Breast epithelium (tissue), 3 donors: ENCODE measurements around the gene CEP164.

ENCODE experiments used
- POLR2A ChIP-seq: fragments of 450-650 bp; IDR thresholded peaks from one replicate; pipeline ENCODE4 v1.6.1; 2016; ENCODE audit warnings: antibody characterized with exemption, mild to moderate bottlenecking, moderate library complexity
- POLR2AphosphoS5 ChIP-seq, 3 donors: sonication (generic); formaldehyde crosslinking; IDR thresholded peaks; one replicate each; pipeline ENCODE4 v1.6.1; 2017; ENCODE audit warnings: antibody characterized with exemption in 3 of 3
- TF ChIP-seq, protein P1 (sequence below), 3 donors: fragments of 450-650 bp; IDR thresholded peaks; one replicate each; pipeline ENCODE4 v1.5.1; 2016 to 2017; ENCODE audit warnings: antibody characterized with exemption in 3 of 3, mild to moderate bottlenecking in 3 of 3, moderate library complexity in 3 of 3

DNA sequence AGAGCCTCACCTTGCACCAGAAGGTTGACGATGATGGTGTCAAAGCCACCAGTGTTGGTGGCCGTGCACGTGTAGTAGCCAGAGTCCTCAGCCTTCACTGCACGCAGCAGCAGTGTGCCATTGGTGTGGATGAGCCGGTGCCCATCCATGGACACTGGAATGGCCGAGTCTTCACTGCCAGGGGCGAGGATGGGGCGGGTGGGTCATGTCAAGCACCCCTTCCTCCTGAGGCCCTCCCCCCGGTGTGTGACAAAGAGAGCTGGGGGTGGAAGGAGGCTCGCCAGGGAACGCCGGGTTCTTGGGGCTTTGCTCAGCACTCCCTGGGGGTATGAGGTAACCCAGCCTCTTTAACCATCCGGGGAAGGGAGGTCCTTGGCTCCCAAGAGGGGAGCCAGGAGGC is 111.6 kb downstream of the CEP164 start:
- TF ChIP-seq POLR2AphosphoS5 (IDR thresholded peaks at IDR 0.05) (no peak), POLR2A (no peak)
- TF ChIP-seq, protein P1, sequence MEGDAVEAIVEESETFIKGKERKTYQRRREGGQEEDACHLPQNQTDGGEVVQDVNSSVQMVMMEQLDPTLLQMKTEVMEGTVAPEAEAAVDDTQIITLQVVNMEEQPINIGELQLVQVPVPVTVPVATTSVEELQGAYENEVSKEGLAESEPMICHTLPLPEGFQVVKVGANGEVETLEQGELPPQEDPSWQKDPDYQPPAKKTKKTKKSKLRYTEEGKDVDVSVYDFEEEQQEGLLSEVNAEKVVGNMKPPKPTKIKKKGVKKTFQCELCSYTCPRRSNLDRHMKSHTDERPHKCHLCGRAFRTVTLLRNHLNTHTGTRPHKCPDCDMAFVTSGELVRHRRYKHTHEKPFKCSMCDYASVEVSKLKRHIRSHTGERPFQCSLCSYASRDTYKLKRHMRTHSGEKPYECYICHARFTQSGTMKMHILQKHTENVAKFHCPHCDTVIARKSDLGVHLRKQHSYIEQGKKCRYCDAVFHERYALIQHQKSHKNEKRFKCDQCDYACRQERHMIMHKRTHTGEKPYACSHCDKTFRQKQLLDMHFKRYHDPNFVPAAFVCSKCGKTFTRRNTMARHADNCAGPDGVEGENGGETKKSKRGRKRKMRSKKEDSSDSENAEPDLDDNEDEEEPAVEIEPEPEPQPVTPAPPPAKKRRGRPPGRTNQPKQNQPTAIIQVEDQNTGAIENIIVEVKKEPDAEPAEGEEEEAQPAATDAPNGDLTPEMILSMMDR (IDR thresholded peaks at IDR 0.05): no peak
